HepG2 (cell line): ENCODE measurements around the gene DNAJC12. TPM values are rescaled to one million over a fixed set of nuclear protein-coding genes. Genes with fewer than 3 reads are reported as not detected.

Source experiments
- GABPA ChIP-seq, 2 experiments: IDR thresholded peaks; 2 replicates each; pipeline ENCODE4 v1.6.1; 2011 to 2016; ENCODE audit warnings: low read depth in 2 of 2, low read length in 1 of 2, missing biosample characterization in 1 of 2, missing genetic modification characterization in 1 of 2
- MXI1 ChIP-seq: IDR thresholded peaks from 3 replicates; pipeline ENCODE4 v1.6.1; 2012; ENCODE audit warnings: low read depth, low read length, inconsistent platforms, borderline replicate concordance
- NFRKB ChIP-seq: fragments of 450-650 bp; IDR thresholded peaks from 2 replicates; pipeline ENCODE4 v1.6.1; 2017
- NRL ChIP-seq: sonication (generic); formaldehyde crosslinking; IDR thresholded peaks from 2 replicates; pipeline ENCODE4 v1.5.0; 2020; ENCODE audit warnings: missing genetic modification reagents, mild to moderate bottlenecking, moderate library complexity, borderline replicate concordance
- PAF1 ChIP-seq: IDR thresholded peaks from 2 replicates; pipeline ENCODE4 v1.6.1; 2016; ENCODE audit warnings: missing genetic modification reagents, missing compliant biosample characterization
- SNAPC2 ChIP-seq: sonication (generic); formaldehyde crosslinking; IDR thresholded peaks from 2 replicates; pipeline ENCODE4 v1.8.1; 2022; ENCODE audit warnings: mild to moderate bottlenecking, missing genetic modification reagents
- SRSF9 ChIP-seq: fragments of 200-400 bp; formaldehyde crosslinking; IDR thresholded peaks from 2 replicates; pipeline ENCODE4 v1.6.1; 2018; ENCODE audit warnings: borderline replicate concordance, mild to moderate bottlenecking, low read depth, low read length; ENCODE audit not compliant: insufficient read depth, poor library complexity, severe bottlenecking
- ZNF124 ChIP-seq: sonication (generic); formaldehyde crosslinking; IDR thresholded peaks from 2 replicates; pipeline ENCODE4 v1.4.0; 2020; ENCODE audit warnings: missing genetic modification reagents
- ZNF547 ChIP-seq: sonication (generic); formaldehyde crosslinking; IDR thresholded peaks from 2 replicates; pipeline ENCODE4 v1.5.1; 2020; ENCODE audit warnings: mild to moderate bottlenecking, missing genetic modification reagents
- ZNF770 ChIP-seq: sonication (generic); formaldehyde crosslinking; IDR thresholded peaks from 2 replicates; pipeline ENCODE4 v1.5.0; 2020; ENCODE audit warnings: mild to moderate bottlenecking, missing genetic modification reagents
- ZSCAN25 ChIP-seq: sonication (generic); formaldehyde crosslinking; IDR thresholded peaks from 2 replicates; pipeline ENCODE4 v1.8.0; 2022; ENCODE audit warnings: mild to moderate bottlenecking, missing genetic modification reagents
- polyA plus RNA-seq, 8 experiments: library from polyadenylated mRNA; depleted of rRNA in 3 of 8; stranded (reverse) in 7 of 8; unstranded in 1 of 8; fragments of >200 nt; fragmentation: Illumina TruSeq in 4 of 8; extraction: Trizol in 4 of 8; gene quantifications; 2 replicates each; pipeline versions ENCODE4 v1.2.1 to v1.2.3, GENCODE V29; 2011 to 2016; ENCODE audit warnings: low read depth in 4 of 8, missing spikeins in 1 of 8, mixed read lengths in 1 of 8; ENCODE audit not compliant: insufficient read depth in 1 of 8
- total RNA-seq, 5 experiments: library from RNA; depleted of rRNA; stranded (reverse); fragments of >200 nt; fragmentation: Illumina TruSeq; extraction: Trizol; gene quantifications; 2 replicates each; pipeline ENCODE4 v1.2.3, GENCODE V29; 2016; ENCODE audit warnings: low read depth in 1 of 5
- TF ChIP-seq, protein P1 (sequence below): sonication (generic); formaldehyde crosslinking; IDR thresholded peaks from 2 replicates; pipeline ENCODE4 v1.5.0; 2020; ENCODE audit warnings: missing genetic modification reagents
- TF ChIP-seq, protein P2 (sequence below): sonication (generic); formaldehyde crosslinking; IDR thresholded peaks from 2 replicates; pipeline ENCODE4 v1.4.0; 2020; ENCODE audit warnings: missing genetic modification reagents
- TF ChIP-seq, protein P3 (sequence below), 2 experiments: IDR thresholded peaks; 2 replicates each; pipeline ENCODE4 v1.6.1; 2011 to 2012; ENCODE audit warnings: low read length in 2 of 2, borderline replicate concordance in 1 of 2, low read depth in 1 of 2, mild to moderate bottlenecking in 1 of 2, moderate library complexity in 1 of 2
- TF ChIP-seq, protein P4 (sequence below): sonication (generic); formaldehyde crosslinking; IDR thresholded peaks from 2 replicates; pipeline ENCODE4 v1.4.0; 2020; ENCODE audit warnings: mild to moderate bottlenecking, missing genetic modification reagents

DNAJC12 gene
- total and polyA plus RNA-seq, 2 of the 13 experiments (the other 11 are each of a cell fraction or from before 2014, with no cell fraction given) = 11.6 to 43.9 TPM

DNA sequence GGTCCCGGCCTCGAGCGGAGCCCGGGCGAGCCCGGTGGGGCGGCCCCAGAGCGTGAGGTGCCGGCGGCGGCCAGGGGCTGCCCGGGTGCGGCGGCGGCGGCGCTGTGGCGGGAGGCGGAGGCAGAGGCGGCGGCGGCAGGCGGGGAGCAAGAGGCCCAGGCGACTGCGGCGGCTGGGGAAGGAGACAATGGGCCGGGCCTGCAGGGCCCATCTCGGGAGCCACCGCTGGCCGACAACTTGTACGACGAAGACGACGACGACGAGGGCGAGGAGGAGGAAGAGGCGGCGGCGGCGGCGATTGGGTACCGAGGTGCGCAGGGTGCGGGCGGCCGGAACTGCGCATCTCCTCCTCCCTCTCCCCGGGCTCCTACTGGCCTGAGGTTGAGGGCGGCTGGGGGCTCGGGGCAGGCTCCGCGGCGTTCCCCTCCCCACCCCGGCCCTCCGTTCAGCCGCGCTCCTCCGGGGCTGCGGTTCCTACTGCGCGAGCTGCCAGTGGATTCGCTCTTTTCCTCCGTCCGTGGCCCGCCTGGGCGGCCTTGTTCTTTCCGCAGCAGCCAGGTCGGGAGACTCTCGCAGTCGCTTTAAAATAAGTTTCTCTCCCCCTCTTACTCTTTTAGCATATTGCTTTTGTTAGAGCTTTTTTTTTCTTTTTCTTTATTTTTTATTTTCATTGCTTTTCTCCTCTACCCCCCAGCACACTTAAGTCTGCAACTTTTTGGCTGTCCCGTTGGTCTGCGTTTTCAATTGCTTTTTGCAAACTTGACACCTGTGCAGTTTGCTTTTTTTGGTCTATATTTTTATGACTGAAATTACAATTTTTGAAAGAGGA is 47.1 kb upstream of the DNAJC12 start (continued):
- TF ChIP-seq SNAPC2 (no peak), ZNF124 (CRISPR knock-in tag) (no peak), ZNF547 (CRISPR knock-in tag) (no peak; the same call in 1 of the 2 replicates), ZNF770 (CRISPR knock-in tag) (0 out of 2 replicates have a peak, but pooled peaks have one; percentile 4), GABPA (IDR thresholded peaks at IDR 0.05; ENCODE audit: low read depth, low read length) (peak; percentile 34), GABPA (CRISPR knock-in tag; IDR thresholded peaks at IDR 0.05; ENCODE audit: low read depth) (peak; percentile 34; the same call in 1 of the 2 replicates), NFRKB (no peak), PAF1 (CRISPR knock-in tag) (no peak), ZSCAN25 (no peak), MXI1 (no peak; the same call in 2 of the 3 replicates), NRL (CRISPR knock-in tag) (no peak), SRSF9 (no peak)
- TF ChIP-seq, protein P1, sequence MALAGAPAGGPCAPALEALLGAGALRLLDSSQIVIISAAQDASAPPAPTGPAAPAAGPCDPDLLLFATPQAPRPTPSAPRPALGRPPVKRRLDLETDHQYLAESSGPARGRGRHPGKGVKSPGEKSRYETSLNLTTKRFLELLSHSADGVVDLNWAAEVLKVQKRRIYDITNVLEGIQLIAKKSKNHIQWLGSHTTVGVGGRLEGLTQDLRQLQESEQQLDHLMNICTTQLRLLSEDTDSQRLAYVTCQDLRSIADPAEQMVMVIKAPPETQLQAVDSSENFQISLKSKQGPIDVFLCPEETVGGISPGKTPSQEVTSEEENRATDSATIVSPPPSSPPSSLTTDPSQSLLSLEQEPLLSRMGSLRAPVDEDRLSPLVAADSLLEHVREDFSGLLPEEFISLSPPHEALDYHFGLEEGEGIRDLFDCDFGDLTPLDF = no peak; the same call in 1 of the 2 replicates
- TF ChIP-seq, protein P2, sequence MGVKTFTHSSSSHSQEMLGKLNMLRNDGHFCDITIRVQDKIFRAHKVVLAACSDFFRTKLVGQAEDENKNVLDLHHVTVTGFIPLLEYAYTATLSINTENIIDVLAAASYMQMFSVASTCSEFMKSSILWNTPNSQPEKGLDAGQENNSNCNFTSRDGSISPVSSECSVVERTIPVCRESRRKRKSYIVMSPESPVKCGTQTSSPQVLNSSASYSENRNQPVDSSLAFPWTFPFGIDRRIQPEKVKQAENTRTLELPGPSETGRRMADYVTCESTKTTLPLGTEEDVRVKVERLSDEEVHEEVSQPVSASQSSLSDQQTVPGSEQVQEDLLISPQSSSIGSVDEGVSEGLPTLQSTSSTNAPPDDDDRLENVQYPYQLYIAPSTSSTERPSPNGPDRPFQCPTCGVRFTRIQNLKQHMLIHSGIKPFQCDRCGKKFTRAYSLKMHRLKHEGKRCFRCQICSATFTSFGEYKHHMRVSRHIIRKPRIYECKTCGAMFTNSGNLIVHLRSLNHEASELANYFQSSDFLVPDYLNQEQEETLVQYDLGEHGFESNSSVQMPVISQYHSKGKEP (CRISPR knock-in tag) = no peak
- TF ChIP-seq, protein P3, sequence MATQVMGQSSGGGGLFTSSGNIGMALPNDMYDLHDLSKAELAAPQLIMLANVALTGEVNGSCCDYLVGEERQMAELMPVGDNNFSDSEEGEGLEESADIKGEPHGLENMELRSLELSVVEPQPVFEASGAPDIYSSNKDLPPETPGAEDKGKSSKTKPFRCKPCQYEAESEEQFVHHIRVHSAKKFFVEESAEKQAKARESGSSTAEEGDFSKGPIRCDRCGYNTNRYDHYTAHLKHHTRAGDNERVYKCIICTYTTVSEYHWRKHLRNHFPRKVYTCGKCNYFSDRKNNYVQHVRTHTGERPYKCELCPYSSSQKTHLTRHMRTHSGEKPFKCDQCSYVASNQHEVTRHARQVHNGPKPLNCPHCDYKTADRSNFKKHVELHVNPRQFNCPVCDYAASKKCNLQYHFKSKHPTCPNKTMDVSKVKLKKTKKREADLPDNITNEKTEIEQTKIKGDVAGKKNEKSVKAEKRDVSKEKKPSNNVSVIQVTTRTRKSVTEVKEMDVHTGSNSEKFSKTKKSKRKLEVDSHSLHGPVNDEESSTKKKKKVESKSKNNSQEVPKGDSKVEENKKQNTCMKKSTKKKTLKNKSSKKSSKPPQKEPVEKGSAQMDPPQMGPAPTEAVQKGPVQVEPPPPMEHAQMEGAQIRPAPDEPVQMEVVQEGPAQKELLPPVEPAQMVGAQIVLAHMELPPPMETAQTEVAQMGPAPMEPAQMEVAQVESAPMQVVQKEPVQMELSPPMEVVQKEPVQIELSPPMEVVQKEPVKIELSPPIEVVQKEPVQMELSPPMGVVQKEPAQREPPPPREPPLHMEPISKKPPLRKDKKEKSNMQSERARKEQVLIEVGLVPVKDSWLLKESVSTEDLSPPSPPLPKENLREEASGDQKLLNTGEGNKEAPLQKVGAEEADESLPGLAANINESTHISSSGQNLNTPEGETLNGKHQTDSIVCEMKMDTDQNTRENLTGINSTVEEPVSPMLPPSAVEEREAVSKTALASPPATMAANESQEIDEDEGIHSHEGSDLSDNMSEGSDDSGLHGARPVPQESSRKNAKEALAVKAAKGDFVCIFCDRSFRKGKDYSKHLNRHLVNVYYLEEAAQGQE (IDR thresholded peaks at IDR 0.05; ENCODE audit: borderline replicate concordance in 1 of 2, low read depth in 1 of 2, low read length in 2 of 2) = peak in 1 of 2 experiments; percentile 38; a peak in 1 of 4 replicates
- TF ChIP-seq, protein P4, sequence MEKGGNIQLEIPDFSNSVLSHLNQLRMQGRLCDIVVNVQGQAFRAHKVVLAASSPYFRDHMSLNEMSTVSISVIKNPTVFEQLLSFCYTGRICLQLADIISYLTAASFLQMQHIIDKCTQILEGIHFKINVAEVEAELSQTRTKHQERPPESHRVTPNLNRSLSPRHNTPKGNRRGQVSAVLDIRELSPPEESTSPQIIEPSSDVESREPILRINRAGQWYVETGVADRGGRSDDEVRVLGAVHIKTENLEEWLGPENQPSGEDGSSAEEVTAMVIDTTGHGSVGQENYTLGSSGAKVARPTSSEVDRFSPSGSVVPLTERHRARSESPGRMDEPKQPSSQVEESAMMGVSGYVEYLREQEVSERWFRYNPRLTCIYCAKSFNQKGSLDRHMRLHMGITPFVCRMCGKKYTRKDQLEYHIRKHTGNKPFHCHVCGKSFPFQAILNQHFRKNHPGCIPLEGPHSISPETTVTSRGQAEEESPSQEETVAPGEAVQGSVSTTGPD (CRISPR knock-in tag) = no peak
